22Rv1 (cell line): ENCODE results near the gene MTFR1L.

ENCODE experiments used
- ZFX ChIP-seq: fragments of 450-650 bp; IDR thresholded peaks from 2 replicates; pipeline ENCODE4 v1.6.1; 2017; ENCODE audit warnings: antibody characterized with exemption, borderline replicate concordance
- TF ChIP-seq, protein P1 (sequence below): fragments of 450-650 bp; IDR thresholded peaks from 2 replicates; pipeline ENCODE4 v1.5.1; 2017; ENCODE audit warnings: mild to moderate bottlenecking

DNA sequence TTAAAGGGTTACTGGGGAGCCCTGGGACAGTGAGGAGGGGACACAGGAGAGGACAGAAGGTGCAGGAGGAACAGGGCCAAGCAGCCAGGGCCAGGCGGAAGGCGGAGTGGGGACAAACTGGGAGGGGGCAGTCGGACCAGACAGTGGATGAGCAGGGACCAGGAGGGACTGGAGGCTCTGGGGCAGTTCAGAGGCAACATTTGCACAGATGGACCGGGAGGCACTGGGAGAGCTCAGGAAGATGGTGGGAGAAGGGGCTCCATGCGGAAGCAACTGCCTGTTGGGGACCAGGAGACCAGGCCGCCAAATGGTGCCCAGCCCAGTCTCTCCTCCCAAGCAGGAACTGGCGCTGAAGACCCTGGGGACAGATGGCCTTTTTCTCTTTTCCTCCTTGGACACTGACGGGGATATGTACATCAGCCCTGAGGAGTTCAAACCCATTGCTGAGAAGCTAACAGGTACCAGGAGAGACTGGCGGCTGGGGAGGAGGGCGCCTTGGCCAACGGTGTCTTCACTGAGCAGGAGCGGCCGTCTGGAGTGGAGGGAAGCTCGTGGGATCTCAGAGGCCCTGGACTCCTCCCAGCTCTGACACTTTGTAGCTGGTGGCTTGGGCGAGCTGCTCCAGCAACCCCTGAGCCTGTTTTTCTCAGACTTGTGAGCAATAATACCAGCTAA is 18.9 kb upstream of the MTFR1L start:
- TF ChIP-seq, protein P1, sequence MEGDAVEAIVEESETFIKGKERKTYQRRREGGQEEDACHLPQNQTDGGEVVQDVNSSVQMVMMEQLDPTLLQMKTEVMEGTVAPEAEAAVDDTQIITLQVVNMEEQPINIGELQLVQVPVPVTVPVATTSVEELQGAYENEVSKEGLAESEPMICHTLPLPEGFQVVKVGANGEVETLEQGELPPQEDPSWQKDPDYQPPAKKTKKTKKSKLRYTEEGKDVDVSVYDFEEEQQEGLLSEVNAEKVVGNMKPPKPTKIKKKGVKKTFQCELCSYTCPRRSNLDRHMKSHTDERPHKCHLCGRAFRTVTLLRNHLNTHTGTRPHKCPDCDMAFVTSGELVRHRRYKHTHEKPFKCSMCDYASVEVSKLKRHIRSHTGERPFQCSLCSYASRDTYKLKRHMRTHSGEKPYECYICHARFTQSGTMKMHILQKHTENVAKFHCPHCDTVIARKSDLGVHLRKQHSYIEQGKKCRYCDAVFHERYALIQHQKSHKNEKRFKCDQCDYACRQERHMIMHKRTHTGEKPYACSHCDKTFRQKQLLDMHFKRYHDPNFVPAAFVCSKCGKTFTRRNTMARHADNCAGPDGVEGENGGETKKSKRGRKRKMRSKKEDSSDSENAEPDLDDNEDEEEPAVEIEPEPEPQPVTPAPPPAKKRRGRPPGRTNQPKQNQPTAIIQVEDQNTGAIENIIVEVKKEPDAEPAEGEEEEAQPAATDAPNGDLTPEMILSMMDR = no peak
- no peak for TF ChIP-seq ZFX
